H1 (cell line): ENCODE data around the gene SECTM1. TPM values are rescaled to one million over a fixed set of nuclear protein-coding genes. Genes with fewer than 3 reads are reported as not detected.

Source experiments
- CTCF ChIA-PET: fragments of 300-600 bp; sonication (Branson Sonifier 250); formaldehyde crosslinking; loops from one replicate; lab custom pipeline; 2021; ENCODE audit not compliant: partially characterized antibody; lab: Charles Lee
- POLR2A ChIA-PET: fragments of 300-600 bp; sonication (Branson Sonifier 250); formaldehyde crosslinking; loops from one replicate; lab custom pipeline; 2021; ENCODE audit warnings: inconsistent platforms; ENCODE audit not compliant: partially characterized antibody; lab: Charles Lee
- DNase-seq, 2 experiments: peaks; one replicate each; pipeline versions ENCODE4 v3.0.0 to v3.0.0-alpha.2; 2010 to 2022; ENCODE audit warnings: low spot score in 2 of 2, low read depth in 1 of 2, mixed read lengths in 1 of 2
- FAIRE-seq: peaks from 2 replicates; lab custom pipeline; 2011; peaks lifted over from hg19 to GRCh38; lab: Jason Lieb, UNC
- H2AFZ ChIP-seq: 2 replicates; pipeline ENCODE4 v1.8.1; 2012; ENCODE audit warnings: low read length, inconsistent platforms
- H2AK5ac ChIP-seq: 2 replicates; pipeline ENCODE4 v1.6.1; 2013; ENCODE audit warnings: low read depth, low read length
- H2BK120ac ChIP-seq: replicated peaks from 2 replicates; pipeline ENCODE3; 2013; ENCODE audit warnings: low read depth, low read length, inconsistent platforms
- H2BK12ac ChIP-seq: 2 replicates; pipeline ENCODE4 v1.6.1; 2013; ENCODE audit warnings: low read depth, low read length
- H2BK15ac ChIP-seq: 2 replicates; pipeline ENCODE4 v1.6.1; 2013; ENCODE audit warnings: low read length
- H2BK20ac ChIP-seq: 2 replicates; pipeline ENCODE4 v1.6.1; 2013; ENCODE audit warnings: low read length
- H2BK5ac ChIP-seq: 2 replicates; pipeline ENCODE4 v1.6.1; 2013; ENCODE audit warnings: low read depth, low read length
- H3K14ac ChIP-seq: 2 replicates; pipeline ENCODE4 v1.6.1; 2013; ENCODE audit warnings: inconsistent platforms; ENCODE audit not compliant: insufficient read length
- H3K18ac ChIP-seq: 2 replicates; pipeline ENCODE4 v1.6.1; 2013; ENCODE audit warnings: low read length; ENCODE audit errors: extremely low read depth
- H3K23ac ChIP-seq: 2 replicates; pipeline ENCODE4 v1.6.1; 2013; ENCODE audit warnings: inconsistent platforms; ENCODE audit not compliant: insufficient read length
- H3K23me2 ChIP-seq: 2 replicates; pipeline ENCODE4 v1.6.1; 2013; ENCODE audit warnings: low read depth, low read length
- H3K27ac ChIP-seq: 2 replicates; pipeline ENCODE4 v1.6.1; 2011; ENCODE audit warnings: low read depth, low read length, inconsistent platforms
- H3K27me3 ChIP-seq, 4 experiments: replicated peaks in 1 of 4; 1 replicate in 1 of 4; 2 replicates in 3 of 4; pipeline versions ENCODE4 v1.6.1 to v1.8.1; 2011 to 2013; ENCODE audit warnings: low read length in 3 of 4, mild to moderate bottlenecking in 3 of 4, inconsistent platforms in 2 of 4, mixed read lengths in 2 of 4, moderate library complexity in 1 of 4; ENCODE audit not compliant: control insufficient read depth in 3 of 4, insufficient read depth in 3 of 4; ENCODE audit errors: extremely low read depth in 1 of 4
- H3K36me3 ChIP-seq, 4 experiments: 2 replicates each; pipeline versions ENCODE4 v1.6.1 to v1.8.1; 2011 to 2013; ENCODE audit warnings: mild to moderate bottlenecking in 4 of 4, low read length in 3 of 4, moderate library complexity in 2 of 4, control low read depth in 1 of 4, inconsistent platforms in 1 of 4; ENCODE audit not compliant: insufficient read depth in 4 of 4, control insufficient read depth in 2 of 4
- H3K4ac ChIP-seq: replicated peaks from 2 replicates; pipeline ENCODE3; 2013; ENCODE audit warnings: low read length, low read depth, mixed read lengths, inconsistent platforms; ENCODE audit not compliant: insufficient read length
- H3K4me1 ChIP-seq, 4 experiments: replicated peaks in 1 of 4; 1 replicate in 1 of 4; 2 replicates in 3 of 4; pipeline versions ENCODE4 v1.6.1 to v1.8.1; 2011 to 2013; ENCODE audit warnings: low read length in 3 of 4, inconsistent platforms in 2 of 4, mixed read lengths in 1 of 4; ENCODE audit not compliant: insufficient read depth in 4 of 4, control insufficient read depth in 3 of 4
- H3K4me2 ChIP-seq, 2 experiments: 2 replicates each; pipeline versions ENCODE4 v1.6.1 to v1.8.1; 2011 to 2013; ENCODE audit warnings: low read depth in 2 of 2, low read length in 2 of 2, control low read depth in 1 of 2, inconsistent platforms in 1 of 2, mild to moderate bottlenecking in 1 of 2; ENCODE audit not compliant: insufficient read depth in 1 of 2
- H3K4me3 ChIP-seq, 4 experiments: fragments of 200-600, 300-600 bp in 1 of 4; sonication (generic), shearing (Covaris generic), sonication (Bioruptor Twin) in 1 of 4; 2 replicates each; pipeline versions ENCODE4 v1.5.1 to v1.8.1; 2011 to 2016; ENCODE audit warnings: low read length in 4 of 4, low read depth in 3 of 4, control low read depth in 2 of 4, inconsistent platforms in 2 of 4, mild to moderate bottlenecking in 2 of 4, mixed read lengths in 1 of 4, moderate library complexity in 1 of 4; ENCODE audit not compliant: insufficient read depth in 2 of 4; ENCODE audit errors: extremely low read depth in 1 of 4
- H3K56ac ChIP-seq: replicated peaks from 2 replicates; pipeline ENCODE3; 2013; ENCODE audit warnings: low read depth, mild to moderate bottlenecking, mixed read lengths, low read length, inconsistent platforms; ENCODE audit not compliant: insufficient read length
- H3K79me1 ChIP-seq: 2 replicates; pipeline ENCODE4 v1.6.1; 2013; ENCODE audit warnings: low read depth, low read length, control low read depth
- H3K79me2 ChIP-seq, 2 experiments: 2 replicates each; pipeline versions ENCODE4 v1.6.1 to v1.8.1; 2012 to 2013; ENCODE audit warnings: low read length in 2 of 2, mild to moderate bottlenecking in 2 of 2, inconsistent platforms in 1 of 2; ENCODE audit not compliant: insufficient read depth in 2 of 2, control insufficient read depth in 1 of 2
- H3K9ac ChIP-seq, 4 experiments: replicated peaks in 1 of 4; 1 replicate in 1 of 4; 2 replicates in 3 of 4; pipeline versions ENCODE4 v1.6.1 to v1.8.1; 2011 to 2013; ENCODE audit warnings: low read depth in 3 of 4, low read length in 3 of 4, control low read depth in 2 of 4, mild to moderate bottlenecking in 2 of 4, moderate library complexity in 2 of 4, inconsistent platforms in 1 of 4; ENCODE audit errors: extremely low read depth in 1 of 4
- H3K9me3 ChIP-seq, 2 experiments: 2 replicates each; pipeline versions ENCODE4 v1.6.1 to v1.8.1; 2012 to 2013; ENCODE audit warnings: mild to moderate bottlenecking in 2 of 2, moderate library complexity in 2 of 2, control low read depth in 1 of 2, inconsistent platforms in 1 of 2, low read depth in 1 of 2, low read length in 1 of 2, mixed read lengths in 1 of 2; ENCODE audit not compliant: insufficient read depth in 2 of 2
- H4K20me1 ChIP-seq, 2 experiments: replicated peaks in 1 of 2; 2 replicates each; pipeline versions ENCODE3 to v1.8.1; 2011 to 2013; ENCODE audit warnings: inconsistent platforms in 2 of 2, low read length in 2 of 2, mild to moderate bottlenecking in 1 of 2; ENCODE audit not compliant: insufficient read depth in 2 of 2, control insufficient read depth in 1 of 2
- H4K5ac ChIP-seq: 2 replicates; pipeline ENCODE4 v1.6.1; 2013; ENCODE audit warnings: low read length, low read depth, mixed read lengths, inconsistent platforms; ENCODE audit not compliant: insufficient read length
- H4K8ac ChIP-seq: 2 replicates; pipeline ENCODE4 v1.8.0; 2013; ENCODE audit warnings: mild to moderate bottlenecking, moderate library complexity, low read length, inconsistent platforms; ENCODE audit not compliant: insufficient read depth; ENCODE audit errors: extremely low read depth
- H4K91ac ChIP-seq: replicated peaks from 2 replicates; pipeline ENCODE3; 2013; ENCODE audit warnings: low read length, mixed read lengths, inconsistent platforms; ENCODE audit not compliant: insufficient read length
- BACH1 ChIP-seq: IDR thresholded peaks from 2 replicates; pipeline ENCODE4 v1.6.1; 2012; ENCODE audit warnings: low read length, improper control_type of control experiment
- POLR2A ChIP-seq, 2 experiments: IDR thresholded peaks; 1 replicate in 1 of 2; 2 replicates in 1 of 2; pipeline ENCODE4 v1.6.1; 2011; ENCODE audit warnings: low read depth in 2 of 2, low read length in 2 of 2, mild to moderate bottlenecking in 2 of 2; ENCODE audit errors: control extremely low read depth in 1 of 2
- POLR2AphosphoS5 ChIP-seq: IDR thresholded peaks from 2 replicates; pipeline ENCODE4 v1.6.1; 2011; ENCODE audit warnings: low read depth, low read length
- WGBS, 2 experiments: shearing (Covaris generic) in 1 of 2; methylation state at CpG; one replicate each; pipeline versions ENCODE4 v1.1.6 to v1.1.7; 2013 to 2015; ENCODE audit warnings: low lambda C conversion rate in 2 of 2, mixed read lengths in 2 of 2, inconsistent platforms in 1 of 2, low coverage in 1 of 2, missing lambda C conversion rate in 1 of 2; ENCODE audit not compliant: insufficient replicate concordance in 2 of 2, insufficient coverage in 1 of 2, insufficient read length in 1 of 2; ENCODE audit errors: extremely low coverage in 1 of 2, missing lambda C conversion rate in 1 of 2; 5-methylcytosine and 5-hydroxymethylcytosine counted together
- polyA plus RNA-seq, 7 experiments: library from polyadenylated mRNA; depleted of rRNA in 3 of 7; stranded (reverse) in 5 of 7; unstranded in 2 of 7; fragments of >200 nt in 5 of 7; fragments of 200-250 nt in 2 of 7; gene quantifications; 1 replicate in 5 of 7; 2 replicates in 1 of 7; 4 replicates in 1 of 7; pipeline versions ENCODE4 v1.2.1 to v1.2.3, GENCODE V29; 2011 to 2013; ENCODE audit warnings: missing spikeins in 2 of 7, mixed read lengths in 2 of 7
- total RNA-seq: library from RNA; stranded (reverse); fragmentation: NEBNext Ultra II Directional; extraction: Animal tissue kit (Norgen Biotek cat#: 25700); gene quantifications from 2 replicates; pipeline ENCODE4 v1.2.1, GENCODE V29; 2021

Gene SECTM1
- total and polyA plus RNA-seq, 2 of the 8 experiments (the other 6 are each of a cell fraction or from before 2014, with no cell fraction given): 0.20 to 0.65 TPM

DNA sequence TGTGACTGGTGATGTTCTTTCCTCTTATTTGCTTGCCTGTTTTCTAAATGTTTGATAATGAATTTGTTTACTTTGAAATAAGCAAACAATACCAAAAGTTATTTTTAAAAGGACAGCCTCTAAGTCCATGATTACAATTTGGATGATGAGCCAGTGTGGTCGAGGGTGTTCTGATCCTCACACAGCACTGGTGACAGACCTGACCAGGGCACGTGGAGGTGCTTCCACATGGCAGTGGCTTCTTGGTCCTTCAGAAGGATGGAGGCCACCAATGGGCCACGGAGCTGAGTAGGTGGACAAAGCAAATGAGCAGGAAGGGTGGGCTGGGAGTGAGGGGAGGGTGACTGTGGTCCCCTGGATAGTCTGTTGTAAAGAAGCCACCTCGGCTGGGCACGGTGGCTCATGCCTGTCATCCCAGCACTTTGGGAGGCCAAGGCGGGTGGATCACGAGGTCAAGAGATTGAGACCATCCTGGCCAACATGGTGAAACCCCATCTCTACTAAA is 21.3 kb upstream of the SECTM1 start:
- CTCF ChIA-PET: interaction anchor here (1.1 kb wide), 1 partner anchor 34 kb away, joined by 3 read pairs; no protein-coding TSS in a partner anchor

More for the DNA sequence above, 21.3 kb upstream of the SECTM1 start:
- H4K91ac ChIP-seq: no peak overlapping the region
- H3K18ac ChIP-seq: no peak overlapping the region
- H2BK20ac ChIP-seq: no peak overlapping the region
- no peak overlapping the region for H2BK120ac ChIP-seq
- H2AK5ac ChIP-seq: no peak overlapping the region
- WGBS, 2 experiments: 85% methylated on average over 7 of the region's 7 CpGs; no CpG with 5 or more reads in 1 of the 2 experiments
- H2BK15ac ChIP-seq: no peak overlapping the region
- no peak overlapping the region for H4K5ac ChIP-seq
- no peak overlapping the region for H4K8ac ChIP-seq
- no peaks in the 10 kb centered on the region for H3K23me2 ChIP-seq
- no peak overlapping the region for H3K4me2 ChIP-seq
- FAIRE-seq (no peak), DNase-seq (no peak)
- no peak overlapping the region for H2AFZ ChIP-seq
- no peak overlapping the region for H3K4ac ChIP-seq
- no peak overlapping the region for H3K14ac ChIP-seq
- no peak overlapping the region for H2BK12ac ChIP-seq
- no peaks in the 10 kb centered on the region; the same call in 1 of the 2 replicates for H3K79me1 ChIP-seq
- H3K27ac ChIP-seq: no peak overlapping the region
- H3K9me3 ChIP-seq: no peaks in the 10 kb centered on the region
- no peaks in the 10 kb centered on the region for H4K20me1 ChIP-seq
- no peaks in the 10 kb centered on the region for H3K36me3 ChIP-seq
- no peak overlapping the region for H3K23ac ChIP-seq
- no peaks in the 10 kb centered on the region for H3K79me2 ChIP-seq
- no peak overlapping the region for H3K4me3 ChIP-seq
- H3K27me3 ChIP-seq: peaks cover 0 to 3% (median 1%) of the 10 kb centered on the region in 4 experiments; a peak in 3 of 7 replicates
- H2BK5ac ChIP-seq: no peak overlapping the region
- no peak overlapping the region for H3K56ac ChIP-seq
- peaks cover 0 to 6% (median 5%) of the 10 kb centered on the region in 4 experiments; a peak in 5 of 7 replicates for H3K4me1 ChIP-seq
- POLR2A ChIA-PET: no interaction called here
- H3K9ac ChIP-seq: no peak overlapping the region
- TF ChIP-seq BACH1 (no peak), POLR2A (IDR thresholded peaks at IDR 0.05; ENCODE audit: control extremely low read depth in 1 of 2, low read depth in 2 of 2, low read length in 2 of 2) (no peak), POLR2AphosphoS5 (no peak)
